ENCODE measurements around the gene PPHLN1.

The PPHLN1 gene

GRCh38 chr12:42426746-42427145 lies 100.8 kb downstream of the PPHLN1 start:
- in situ Hi-C loops (cut with HindIII; ENCODE audit: low sequenced_read_pairs) = no loop called here

GRCh38 chr12:42428850-42429249 lies 102.9 kb downstream of the PPHLN1 start:
- in situ Hi-C loops (cut with HindIII; ENCODE audit: low sequenced_read_pairs) = no loop called here

GRCh38 chr12:42432517-42433140 lies 106.7 kb downstream of the PPHLN1 start:
- in situ Hi-C loops (cut with HindIII; ENCODE audit: low sequenced_read_pairs) = no loop called here

GRCh38 chr12:42440608-42441007 lies 114.6 kb downstream of the PPHLN1 start:
- in situ Hi-C loops (cut with HindIII; ENCODE audit: low sequenced_read_pairs) = no loop called here

GRCh38 chr12:42442311-42442759 lies 116.4 kb downstream of the PPHLN1 start:
- in situ Hi-C loops (cut with HindIII; ENCODE audit: low sequenced_read_pairs) = no loop called here

- in situ Hi-C loops (cut with HindIII; ENCODE audit: low sequenced_read_pairs) = no loop called here
Measured at GRCh38 chr12:42442888-42443287, 116.9 kb downstream of the PPHLN1 start.

- in situ Hi-C loops (cut with HindIII; ENCODE audit: low sequenced_read_pairs) = no loop called here
Measured at GRCh38 chr12:42444192-42444943, 118.4 kb downstream of the PPHLN1 start.

GRCh38 chr12:42445891-42446290 lies 119.9 kb downstream of the PPHLN1 start:
- in situ Hi-C loops (cut with HindIII; ENCODE audit: low sequenced_read_pairs) = no loop called here

- in situ Hi-C loops (cut with HindIII; ENCODE audit: low sequenced_read_pairs) = no loop called here
Measured at GRCh38 chr12:42446761-42447160, 120.8 kb downstream of the PPHLN1 start.

- in situ Hi-C loops (cut with HindIII; ENCODE audit: low sequenced_read_pairs) = no loop called here
Measured at GRCh38 chr12:42447371-42447786, 121.4 kb downstream of the PPHLN1 start.

GRCh38 chr12:42448841-42449240 lies 122.9 kb downstream of the PPHLN1 start:
- in situ Hi-C loops (cut with HindIII; ENCODE audit: low sequenced_read_pairs) = no loop called here

GRCh38 chr12:42450248-42450647 lies 124.3 kb downstream of the PPHLN1 start:
- in situ Hi-C loops (cut with HindIII; ENCODE audit: low sequenced_read_pairs) = no loop called here

GRCh38 chr12:42458575-42458974 lies 132.6 kb downstream of the PPHLN1 start:
- in situ Hi-C loops (cut with HindIII; ENCODE audit: low sequenced_read_pairs) = no loop called here

GRCh38 chr12:42459336-42459847 lies 133.4 kb downstream of the PPHLN1 start:
- in situ Hi-C loops (cut with HindIII; ENCODE audit: low sequenced_read_pairs) = no loop called here

GRCh38 chr12:42462486-42462885 lies 136.5 kb downstream of the PPHLN1 start:
- in situ Hi-C loops (cut with HindIII; ENCODE audit: low sequenced_read_pairs) = no loop called here

- in situ Hi-C loops (cut with HindIII; ENCODE audit: low sequenced_read_pairs) = no loop called here
Measured at GRCh38 chr12:42463671-42464070, 137.7 kb downstream of the PPHLN1 start.

- in situ Hi-C loops (cut with HindIII; ENCODE audit: low sequenced_read_pairs) = no loop called here
Measured at GRCh38 chr12:42468341-42468821, 142.4 kb downstream of the PPHLN1 start.

GRCh38 chr12:42468921-42469320 lies 143.0 kb downstream of the PPHLN1 start:
- in situ Hi-C loops (cut with HindIII; ENCODE audit: low sequenced_read_pairs) = no loop called here

GRCh38 chr12:42469355-42470175 lies 143.6 kb downstream of the PPHLN1 start:
- in situ Hi-C loops (cut with HindIII; ENCODE audit: low sequenced_read_pairs) = no loop called here

- in situ Hi-C loops (cut with HindIII; ENCODE audit: low sequenced_read_pairs) = no loop called here
Measured at GRCh38 chr12:42472376-42472775, 146.4 kb downstream of the PPHLN1 start.

GRCh38 chr12:42473130-42473529 lies 147.2 kb downstream of the PPHLN1 start:
- in situ Hi-C loops (cut with HindIII; ENCODE audit: low sequenced_read_pairs) = no loop called here

Measured in DLD1 (cell line).